Cardiac muscle cell (in vitro differentiated cells and primary cell): ENCODE measurements around the gene ABCF3. TPM values are rescaled to one million over a fixed set of nuclear protein-coding genes. Genes with fewer than 3 reads are reported as not detected.

Experiments used
- DNase-seq, 2 donors: peaks; one replicate each; pipeline versions ENCODE4 v3.0.0 to v3.0.0-alpha.2; 2010 to 2017; ENCODE audit warnings: low read depth in 1 of 2, low spot score in 1 of 2
- H3K27ac ChIP-seq: fragments of 200-600 bp; sonication (generic); 2 replicates; pipeline ENCODE4 v1.5.1; 2016
- H3K27me3 ChIP-seq: fragments of 200-600 bp; sonication (generic); 2 replicates; pipeline ENCODE4 v1.6.0; 2016; ENCODE audit warnings: control low read depth
- H3K36me3 ChIP-seq: fragments of 200-600 bp; sonication (generic); 2 replicates; pipeline ENCODE4 v1.5.1; 2016; ENCODE audit warnings: control low read depth
- H3K4me1 ChIP-seq: fragments of 200-600 bp; sonication (generic); 2 replicates; pipeline ENCODE4 v1.8.1; 2017; ENCODE audit warnings: low read depth, mild to moderate bottlenecking, mixed run types
- H3K4me3 ChIP-seq: fragments of 200-600 bp; sonication (generic); 2 replicates; pipeline ENCODE4 v1.5.1; 2016; ENCODE audit warnings: mild to moderate bottlenecking
- H3K9me3 ChIP-seq: fragments of 200-600 bp; sonication (generic); 2 replicates; pipeline ENCODE4 v1.5.1; 2017; ENCODE audit warnings: low read depth, mild to moderate bottlenecking, control low read depth
- CTCF ChIP-seq: IDR thresholded peaks from 2 replicates; pipeline ENCODE4 v1.5.1; 2012; ENCODE audit warnings: low read depth, mild to moderate bottlenecking, low read length
- polyA plus RNA-seq: library from polyadenylated mRNA; unstranded; fragments of >200 nt; fragmentation: Nextera tagmentation; extraction: Ambion mirVana; gene quantifications from 2 replicates; pipeline ENCODE4 v1.2.1, GENCODE V29; 2016
- total RNA-seq: library from RNA; depleted of rRNA; stranded (reverse); fragments of >200 nt; gene quantifications from 2 replicates; pipeline ENCODE4 v1.2.3, GENCODE V29; 2016

ABCF3 gene, protein sequence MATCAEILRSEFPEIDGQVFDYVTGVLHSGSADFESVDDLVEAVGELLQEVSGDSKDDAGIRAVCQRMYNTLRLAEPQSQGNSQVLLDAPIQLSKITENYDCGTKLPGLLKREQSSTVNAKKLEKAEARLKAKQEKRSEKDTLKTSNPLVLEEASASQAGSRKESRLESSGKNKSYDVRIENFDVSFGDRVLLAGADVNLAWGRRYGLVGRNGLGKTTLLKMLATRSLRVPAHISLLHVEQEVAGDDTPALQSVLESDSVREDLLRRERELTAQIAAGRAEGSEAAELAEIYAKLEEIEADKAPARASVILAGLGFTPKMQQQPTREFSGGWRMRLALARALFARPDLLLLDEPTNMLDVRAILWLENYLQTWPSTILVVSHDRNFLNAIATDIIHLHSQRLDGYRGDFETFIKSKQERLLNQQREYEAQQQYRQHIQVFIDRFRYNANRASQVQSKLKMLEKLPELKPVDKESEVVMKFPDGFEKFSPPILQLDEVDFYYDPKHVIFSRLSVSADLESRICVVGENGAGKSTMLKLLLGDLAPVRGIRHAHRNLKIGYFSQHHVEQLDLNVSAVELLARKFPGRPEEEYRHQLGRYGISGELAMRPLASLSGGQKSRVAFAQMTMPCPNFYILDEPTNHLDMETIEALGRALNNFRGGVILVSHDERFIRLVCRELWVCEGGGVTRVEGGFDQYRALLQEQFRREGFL
- 50.2 and 50.7 TPM in 2 replicates for total RNA-seq
- 74.4 and 78.5 TPM in 2 replicates for polyA plus RNA-seq

GRCh38 chr3:184186184-184186901, at the start of gene ABCF3:
TSS of gene ABCF3 (plus strand) at chr3:184186199. CDS start at chr3:184186208, 9 bp downstream.
- peaks cover 12% of the 10 kb centered on the region for H3K4me1 ChIP-seq
- H3K27ac ChIP-seq: peak within 1 kb of the TSS; percentile 93
- DNase-seq: peak in 1 of 2 donors; percentile 63
- H3K36me3 ChIP-seq: peaks cover 57% of the 10 kb centered on the region
- no peaks in the 10 kb centered on the region for H3K27me3 ChIP-seq
- peak within 1 kb of the TSS; percentile 74 for H3K4me3 ChIP-seq
- TF ChIP-seq CTCF: no peak
- H3K9me3 ChIP-seq: no peaks in the 10 kb centered on the region

- no peak for TF ChIP-seq CTCF
- no peak for DNase-seq
- Histone ChIP-seq H3K27ac (no peak overlapping the region), H3K27me3 (no peaks in the 10 kb centered on the region), H3K9me3 (no peaks in the 10 kb centered on the region), H3K36me3 (peaks cover 33% of the 10 kb centered on the region), H3K4me3 (no peak overlapping the region), H3K4me1 (peaks cover 8% of the 10 kb centered on the region)
These were observed 45.6 kb upstream of the ABCF3 start for GRCh38 chr3:184140436-184140835.

DNA sequence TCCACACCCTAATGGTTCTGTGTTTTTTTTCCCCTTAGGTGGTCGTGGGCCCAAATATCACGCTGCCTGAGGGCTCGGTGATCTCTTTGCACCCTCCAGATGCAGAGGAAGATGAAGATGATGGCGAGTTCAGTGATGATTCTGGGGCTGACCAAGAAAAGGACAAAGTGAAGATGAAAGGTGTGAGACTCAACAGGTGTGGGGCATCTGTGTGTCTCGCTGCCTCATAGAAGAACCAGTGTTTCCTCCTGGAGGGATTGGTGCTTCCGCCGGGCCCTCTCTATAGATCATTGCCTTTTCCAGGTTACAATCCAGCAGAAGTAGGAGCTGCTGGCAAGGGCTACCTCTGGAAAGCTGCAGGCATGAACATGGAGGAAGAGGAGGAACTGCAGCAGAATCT, 43.8 kb upstream of the ABCF3 start:
- Histone ChIP-seq H3K27ac (no peak overlapping the region), H3K36me3 (peaks cover 33% of the 10 kb centered on the region), H3K4me1 (no peaks in the 10 kb centered on the region), H3K27me3 (no peaks in the 10 kb centered on the region), H3K9me3 (no peaks in the 10 kb centered on the region), H3K4me3 (no peak overlapping the region)
- DNase-seq: no peak
- no peak for TF ChIP-seq CTCF

DNA sequence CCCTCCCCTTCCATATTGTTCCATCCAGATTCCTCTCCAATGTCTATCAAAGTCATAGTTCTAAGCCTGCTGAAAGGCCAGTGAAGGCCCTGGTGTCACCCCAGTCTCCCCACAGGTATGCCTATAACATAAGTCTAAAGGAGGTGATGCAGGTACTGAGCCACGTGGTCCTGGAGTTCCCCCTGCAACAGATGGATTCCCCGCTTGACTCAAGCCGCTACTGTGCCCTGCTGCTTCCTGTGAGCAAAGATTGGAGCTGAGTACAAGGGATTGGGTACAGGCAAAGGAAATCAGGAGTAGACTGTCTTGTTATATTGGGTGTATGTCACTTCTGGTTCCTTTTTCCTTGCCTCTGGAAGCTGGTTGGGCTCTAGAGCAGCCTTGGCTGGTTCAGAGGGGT, 42.7 kb upstream of the ABCF3 start:
- H3K36me3 ChIP-seq: peaks cover 33% of the 10 kb centered on the region

More for the DNA sequence above, 42.7 kb upstream of the ABCF3 start:
- H3K4me1 ChIP-seq: no peaks in the 10 kb centered on the region
- no peak overlapping the region for H3K4me3 ChIP-seq
- no peaks in the 10 kb centered on the region for H3K27me3 ChIP-seq
- no peak for DNase-seq
- no peak for TF ChIP-seq CTCF
- no peak overlapping the region for H3K27ac ChIP-seq
- no peaks in the 10 kb centered on the region for H3K9me3 ChIP-seq
